Skin epidermis (tissue), 12 donors: ENCODE data around the gene KLHL2.
"Not testable (repeated sequence)": the region's sequence is repeated elsewhere in the genome, so short reads cannot be mapped to it uniquely, and the experiment has no call there.

ENCODE experiments used
- H3K27ac ChIP-seq, 21 experiments: fragments of 200-600 bp; sonication (generic) in 11 of 21; one replicate each; pipeline ENCODE4 v1.5.0; 2020; ENCODE audit warnings: mild to moderate bottlenecking in 3 of 21, inconsistent platforms in 2 of 21, moderate library complexity in 2 of 21
- H3K4me3 ChIP-seq, 7 experiments: fragments of 200-600 bp; sonication (generic) in 2 of 7; one replicate each; pipeline ENCODE4 v1.5.0; 2020; ENCODE audit warnings: inconsistent platforms in 2 of 7, mild to moderate bottlenecking in 2 of 7, moderate library complexity in 1 of 7

The KLHL2 gene

DNA sequence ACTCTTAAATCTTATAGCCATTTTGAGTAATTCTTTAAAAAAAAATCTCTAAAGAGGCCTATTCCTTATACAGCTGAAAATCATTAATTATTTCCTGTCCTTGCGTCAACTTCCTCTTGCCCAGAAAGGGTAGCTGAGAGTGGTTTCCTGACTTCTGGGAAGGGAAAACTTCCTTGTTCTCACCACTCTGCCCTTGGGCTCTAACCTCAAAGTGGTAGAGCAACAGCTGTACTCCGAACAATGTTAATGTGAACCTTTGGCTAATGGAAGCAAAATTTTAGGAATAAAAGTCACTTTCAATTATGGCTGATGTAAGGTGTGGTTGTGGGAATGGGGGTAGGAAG is 15.3 kb downstream of the KLHL2 start:
- H3K27ac ChIP-seq: peak overlapping the region in 15 of 21 experiments; percentile 24 to 78 (median 57)
- H3K4me3 ChIP-seq: no peak overlapping the region

DNA sequence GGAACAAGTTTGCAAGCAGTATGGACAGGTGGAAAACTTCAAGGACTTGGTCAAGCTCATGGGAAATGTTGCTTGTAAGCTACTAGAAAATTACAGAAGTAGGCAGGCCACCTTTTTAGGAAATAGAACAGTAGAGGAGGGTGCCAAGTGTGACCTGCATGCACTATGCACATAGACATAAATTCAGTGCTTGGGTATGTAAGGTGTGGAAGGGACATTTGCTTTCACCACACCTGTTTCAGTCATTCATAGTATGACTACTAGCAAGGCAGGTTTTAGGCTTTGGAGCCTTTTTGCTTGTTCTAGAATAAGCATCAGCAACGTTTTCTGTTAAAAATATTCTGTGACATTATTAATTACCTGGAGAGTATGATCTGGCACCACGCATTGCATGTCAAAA is 20.0 kb downstream of the KLHL2 start:
- H3K27ac ChIP-seq, H3K4me3 ChIP-seq: not testable (repeated sequence)

GRCh38 chr4:165229490-165230200 is 22.3 kb downstream of the KLHL2 start:
- H3K27ac ChIP-seq: not testable (repeated sequence)

GRCh38 chr4:165232623-165233433 is 25.5 kb downstream of the KLHL2 start:
- H3K4me3 ChIP-seq, H3K27ac ChIP-seq: not testable (repeated sequence)

More at GRCh38 chr4:165229490-165230200, 22.3 kb downstream of the KLHL2 start:
- not testable (repeated sequence) for H3K4me3 ChIP-seq

GRCh38 chr4:165234766-165235165 is 27.4 kb downstream of the KLHL2 start:
- no peak overlapping the region for H3K4me3 ChIP-seq
- H3K27ac ChIP-seq: no peak overlapping the region

DNA sequence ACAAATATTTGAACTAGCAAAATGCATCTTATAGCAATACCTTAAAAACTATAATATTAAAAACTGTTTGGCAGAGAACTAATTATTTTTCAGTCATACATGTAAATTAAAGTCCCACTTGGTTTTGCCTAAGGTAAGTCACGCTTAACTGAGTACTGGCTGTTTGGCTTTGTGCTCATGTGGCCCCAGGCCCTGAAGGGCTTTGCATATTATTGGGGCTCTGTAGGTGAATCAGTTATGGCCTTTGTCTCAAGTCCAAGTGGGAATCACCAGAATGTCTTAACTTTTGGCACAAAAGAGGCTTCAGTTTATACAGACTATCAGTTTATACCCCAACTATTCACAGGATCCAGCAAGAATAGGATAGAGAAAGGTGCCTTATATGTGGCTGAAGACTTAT is 29.5 kb downstream of the KLHL2 start:
- not testable (repeated sequence) for H3K27ac ChIP-seq, H3K4me3 ChIP-seq

DNA sequence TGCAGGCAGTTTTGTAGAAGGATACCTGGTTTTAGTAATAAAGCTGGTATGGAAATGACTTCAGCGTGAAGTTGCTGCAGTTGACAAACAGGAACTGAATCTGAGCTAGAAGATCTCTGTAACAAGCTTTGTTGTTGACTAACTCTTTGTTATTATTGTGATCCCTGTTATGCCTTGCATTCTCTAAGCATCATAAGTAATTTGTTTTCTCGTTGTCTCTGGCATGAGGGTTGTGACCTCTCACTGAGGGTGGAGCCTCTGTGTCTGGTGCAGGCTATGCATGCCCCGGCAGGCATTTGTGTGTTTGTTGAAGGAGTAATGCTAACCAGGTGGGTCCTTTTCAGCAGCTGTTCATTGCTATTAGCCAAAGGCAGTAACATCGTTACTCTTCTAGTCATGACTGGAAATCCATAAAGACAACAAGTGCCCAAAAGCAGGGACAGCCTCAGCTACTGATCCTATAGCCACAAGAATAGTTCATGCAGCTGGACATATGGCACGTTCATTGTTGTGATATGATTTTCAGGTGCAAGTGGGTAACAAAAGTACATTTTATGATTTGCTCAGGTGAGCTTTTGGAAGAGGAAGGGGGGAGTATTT is 30.8 kb downstream of the KLHL2 start:
- not testable (repeated sequence) for H3K4me3 ChIP-seq
- peak overlapping the region in 2 of 21 experiments; percentile 10 to 34 for H3K27ac ChIP-seq

GRCh38 chr4:165240761-165241160 is 33.4 kb downstream of the KLHL2 start:
- H3K27ac ChIP-seq, H3K4me3 ChIP-seq: not testable (repeated sequence)

DNA sequence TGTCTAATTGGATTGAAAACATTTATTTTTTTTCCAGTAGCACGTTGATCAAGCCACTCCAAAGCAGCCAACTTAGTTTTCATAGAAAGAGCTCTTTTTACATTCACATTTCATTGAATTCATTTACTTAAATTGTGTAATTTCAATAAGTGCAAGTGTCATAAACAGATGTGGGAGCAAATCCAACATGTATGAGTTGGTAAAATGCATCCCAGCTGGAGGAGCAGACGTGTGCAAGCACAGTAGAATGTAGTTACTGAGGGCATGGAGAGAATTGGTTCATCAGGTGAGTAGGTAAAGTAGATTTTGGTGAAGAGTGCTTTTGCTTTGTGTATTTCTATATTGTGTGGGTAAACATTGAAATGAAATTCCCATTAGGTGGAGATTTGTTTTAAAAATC is 36.8 kb downstream of the KLHL2 start:
- not testable (repeated sequence) for H3K4me3 ChIP-seq, H3K27ac ChIP-seq

DNA sequence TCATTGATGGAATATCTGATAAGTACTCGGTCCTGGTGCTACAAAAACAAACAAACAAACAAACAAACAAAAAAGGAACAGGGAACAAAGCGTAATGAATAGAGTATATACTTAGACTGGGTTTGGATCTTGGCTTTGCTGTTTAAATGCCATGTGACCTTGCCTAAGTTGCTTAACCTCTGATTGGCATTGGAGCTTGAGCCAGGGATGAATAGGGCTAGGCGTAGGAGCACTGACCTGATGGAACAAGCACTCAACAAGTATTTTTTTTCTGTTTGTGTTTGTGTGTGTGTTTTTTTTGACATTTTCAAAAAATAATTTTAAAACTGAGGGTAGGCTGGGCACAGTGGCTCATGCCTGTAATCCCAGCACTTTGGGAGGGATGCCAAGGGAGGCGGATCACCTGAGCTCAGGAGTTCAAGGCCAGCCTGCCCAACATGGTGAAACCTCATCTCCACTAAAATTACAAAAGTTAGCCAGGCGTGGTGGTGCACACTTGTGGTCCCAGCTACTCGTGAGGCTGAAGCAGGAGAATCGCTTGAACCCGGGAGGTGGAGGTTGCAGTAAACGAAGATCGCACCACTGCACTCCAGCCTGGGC is 37.3 kb downstream of the KLHL2 start:
- H3K4me3 ChIP-seq, H3K27ac ChIP-seq: not testable (repeated sequence)

DNA sequence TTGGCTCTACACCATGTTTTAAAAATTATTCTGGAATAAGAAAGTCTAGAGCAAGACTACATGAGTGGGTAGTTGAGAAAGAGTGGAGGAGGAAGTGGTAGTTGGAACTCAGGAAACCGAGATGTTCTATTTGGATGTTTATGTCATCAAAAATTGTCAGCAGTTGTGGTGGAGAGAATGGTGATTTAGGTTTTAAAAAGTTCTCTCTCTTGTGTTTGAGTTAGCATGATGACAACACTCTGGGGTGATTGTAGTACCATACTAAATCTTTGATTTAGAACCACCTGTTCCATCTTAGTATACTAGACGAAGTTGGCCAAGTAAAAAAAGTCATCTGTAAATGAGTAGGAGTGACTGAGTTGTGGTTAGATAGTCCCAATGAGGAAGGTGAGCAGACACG is 40.7 kb downstream of the KLHL2 start:
- Histone ChIP-seq H3K27ac (no peak overlapping the region), H3K4me3 (no peak overlapping the region)

- H3K4me3 ChIP-seq, H3K27ac ChIP-seq: not testable (repeated sequence)
Measured at GRCh38 chr4:165248904-165249303, 41.5 kb downstream of the KLHL2 start.

- H3K27ac ChIP-seq, H3K4me3 ChIP-seq: not testable (repeated sequence)
Measured at GRCh38 chr4:165254771-165255170, 47.4 kb downstream of the KLHL2 start.

- not testable (repeated sequence) for H3K4me3 ChIP-seq
- H3K27ac ChIP-seq: peak overlapping the region in 1 of 21 experiments; percentile 5
Measured at GRCh38 chr4:165255439-165255838, 48.1 kb downstream of the KLHL2 start.

- peak overlapping the region in 1 of 21 experiments; percentile 5 for H3K27ac ChIP-seq
- H3K4me3 ChIP-seq: not testable (repeated sequence)
Measured at GRCh38 chr4:165256074-165256659, 48.8 kb downstream of the KLHL2 start.

GRCh38 chr4:165259776-165260175 is 52.4 kb downstream of the KLHL2 start:
- not testable (repeated sequence) for H3K27ac ChIP-seq, H3K4me3 ChIP-seq

- not testable (repeated sequence) for H3K27ac ChIP-seq, H3K4me3 ChIP-seq
Measured at GRCh38 chr4:165262306-165262705, 54.9 kb downstream of the KLHL2 start.

DNA sequence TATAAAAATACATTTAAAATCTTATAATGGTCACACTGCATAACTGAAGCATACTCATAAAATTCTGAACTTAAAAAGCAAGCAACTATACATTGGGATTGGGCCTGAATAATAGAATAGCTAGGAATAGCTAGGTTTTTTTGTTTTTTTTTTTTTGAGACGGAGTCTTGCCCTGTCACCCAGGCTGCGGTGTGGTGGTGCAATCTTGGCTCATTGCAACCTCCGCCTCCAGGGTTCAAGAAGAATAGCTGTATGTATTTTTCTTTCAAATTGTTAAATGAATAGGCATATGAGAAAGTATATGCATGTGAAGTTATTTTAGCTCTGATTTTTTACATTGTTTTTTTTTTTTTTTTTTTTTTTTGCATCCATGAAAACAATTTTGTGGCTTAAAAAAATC is 56.1 kb downstream of the KLHL2 start:
- not testable (repeated sequence) for H3K4me3 ChIP-seq, H3K27ac ChIP-seq

- H3K4me3 ChIP-seq, H3K27ac ChIP-seq: not testable (repeated sequence)
Measured at GRCh38 chr4:165269931-165270330, 62.6 kb downstream of the KLHL2 start.

- not testable (repeated sequence) for H3K27ac ChIP-seq, H3K4me3 ChIP-seq
Measured at GRCh38 chr4:165273443-165273842, 66.1 kb downstream of the KLHL2 start.
